PC-3 (cell line): ENCODE measurements around the gene TRUB1.

Experiments
- EZH2 ChIP-seq: fragments of 300-600 bp; sonication (generic); IDR thresholded peaks from one replicate; pipeline ENCODE4 v1.6.1; 2017; ENCODE audit warnings: antibody characterized with exemption, mild to moderate bottlenecking, low read length; ENCODE audit not compliant: unreplicated experiment
- TF ChIP-seq, protein P1 (sequence below): fragments of 300-600 bp; sonication (generic); conservative IDR thresholded peaks from 2 replicates; pipeline ENCODE4 v1.5.1; 2017; ENCODE audit warnings: antibody characterized with exemption, low read depth, mild to moderate bottlenecking, low read length

- TF ChIP-seq, protein P1, sequence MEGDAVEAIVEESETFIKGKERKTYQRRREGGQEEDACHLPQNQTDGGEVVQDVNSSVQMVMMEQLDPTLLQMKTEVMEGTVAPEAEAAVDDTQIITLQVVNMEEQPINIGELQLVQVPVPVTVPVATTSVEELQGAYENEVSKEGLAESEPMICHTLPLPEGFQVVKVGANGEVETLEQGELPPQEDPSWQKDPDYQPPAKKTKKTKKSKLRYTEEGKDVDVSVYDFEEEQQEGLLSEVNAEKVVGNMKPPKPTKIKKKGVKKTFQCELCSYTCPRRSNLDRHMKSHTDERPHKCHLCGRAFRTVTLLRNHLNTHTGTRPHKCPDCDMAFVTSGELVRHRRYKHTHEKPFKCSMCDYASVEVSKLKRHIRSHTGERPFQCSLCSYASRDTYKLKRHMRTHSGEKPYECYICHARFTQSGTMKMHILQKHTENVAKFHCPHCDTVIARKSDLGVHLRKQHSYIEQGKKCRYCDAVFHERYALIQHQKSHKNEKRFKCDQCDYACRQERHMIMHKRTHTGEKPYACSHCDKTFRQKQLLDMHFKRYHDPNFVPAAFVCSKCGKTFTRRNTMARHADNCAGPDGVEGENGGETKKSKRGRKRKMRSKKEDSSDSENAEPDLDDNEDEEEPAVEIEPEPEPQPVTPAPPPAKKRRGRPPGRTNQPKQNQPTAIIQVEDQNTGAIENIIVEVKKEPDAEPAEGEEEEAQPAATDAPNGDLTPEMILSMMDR, result no peak
- TF ChIP-seq EZH2, result no peak
Measured at GRCh38 chr10:115001506-115002381, 63.7 kb downstream of the TRUB1 start.
